HG03095 (cell line): ENCODE data around the gene ALK.

ENCODE experiments used
- ATAC-seq: cut with Tn5 transposase; IDR thresholded peaks from one replicate; pipeline ENCODE4 v1.9.1; 2021; ENCODE audit warnings: moderate library complexity; ENCODE audit not compliant: unreplicated experiment

ALK gene

DNA sequence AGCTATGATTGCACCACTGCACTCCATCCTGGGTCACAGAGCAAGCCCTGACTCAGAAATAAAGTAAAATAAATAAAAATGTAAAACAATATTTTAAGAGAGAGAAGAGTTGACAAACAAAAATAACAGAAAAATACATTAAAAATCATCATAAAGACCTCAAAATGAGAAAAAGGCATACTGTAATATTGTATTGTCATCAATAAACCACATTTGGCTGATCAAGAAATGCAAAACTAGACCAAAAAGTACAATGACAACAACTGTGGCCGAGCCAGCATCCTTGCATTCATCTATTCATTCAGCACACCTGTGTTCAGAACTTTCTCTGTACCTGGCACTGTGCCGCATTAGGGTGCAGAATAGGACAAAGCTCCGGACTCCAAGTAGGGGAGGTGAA, 121.8 kb downstream of the ALK start:
- ATAC-seq = no peak

DNA sequence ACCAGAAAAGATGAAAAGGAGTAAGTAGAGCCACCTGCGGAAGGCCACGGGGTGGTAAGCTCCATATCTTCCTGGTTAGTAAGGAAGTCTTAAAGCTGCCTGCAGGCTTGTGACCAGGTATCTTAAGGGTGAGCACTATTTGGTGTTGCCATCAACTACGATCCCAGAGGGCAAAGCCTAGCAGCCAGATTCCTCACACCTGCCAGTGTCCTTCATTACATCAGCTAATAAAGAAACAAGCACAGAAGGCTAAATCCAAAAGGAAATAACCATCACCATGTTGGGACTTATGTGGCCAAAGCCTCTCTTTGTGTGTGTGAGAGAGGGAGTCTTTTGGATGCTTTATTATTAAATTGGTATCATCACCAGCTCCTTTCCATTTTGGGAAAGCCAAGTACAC, 123.5 kb downstream of the ALK start:
- no peak for ATAC-seq

DNA sequence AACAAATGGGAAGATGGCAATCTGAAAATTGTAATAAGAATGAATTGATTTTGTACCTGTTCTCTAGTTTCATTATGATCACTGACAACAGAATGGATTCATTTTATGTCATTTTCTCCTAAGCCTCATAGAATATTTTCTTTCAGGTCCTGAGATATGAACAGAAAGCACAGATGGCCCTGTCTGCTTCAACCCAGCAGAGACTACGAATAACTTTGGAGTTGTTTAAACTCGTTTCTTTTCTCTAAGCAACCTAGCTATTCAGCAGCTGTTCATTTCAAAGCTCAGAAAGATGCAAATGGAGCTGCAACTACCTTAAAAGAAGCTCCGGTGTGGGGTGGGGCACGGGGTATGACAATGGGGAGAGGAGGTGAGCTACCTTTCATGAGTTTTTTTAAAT, 124.9 kb downstream of the ALK start:
- ATAC-seq = no peak

DNA sequence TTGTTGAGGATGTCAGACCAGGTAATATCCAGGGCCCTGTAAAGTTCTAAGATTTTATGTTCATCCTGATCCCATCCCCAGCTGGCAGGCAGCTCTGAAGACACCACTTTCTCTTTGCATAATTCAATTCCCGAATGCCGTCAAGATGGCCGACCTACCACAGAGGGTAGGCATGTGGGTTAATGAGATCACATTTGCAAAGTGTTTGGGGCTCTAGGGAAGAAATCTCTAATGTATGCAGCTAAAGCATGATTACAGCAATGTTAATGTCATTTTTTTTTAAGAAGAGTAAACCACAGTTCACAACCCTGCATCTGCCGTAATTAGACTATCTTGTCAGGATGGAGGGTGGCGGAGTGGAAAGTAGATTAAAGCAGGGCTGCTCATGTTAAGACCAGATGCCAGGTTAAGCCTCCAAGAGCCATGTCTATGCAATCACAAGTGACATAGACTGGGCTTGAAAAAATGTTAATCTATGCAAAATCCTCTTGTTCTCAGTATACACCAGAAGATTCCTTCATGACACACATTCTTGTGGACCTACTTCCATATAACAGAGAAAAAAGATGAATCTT, 131.4 kb downstream of the ALK start:
- ATAC-seq = no peak

DNA sequence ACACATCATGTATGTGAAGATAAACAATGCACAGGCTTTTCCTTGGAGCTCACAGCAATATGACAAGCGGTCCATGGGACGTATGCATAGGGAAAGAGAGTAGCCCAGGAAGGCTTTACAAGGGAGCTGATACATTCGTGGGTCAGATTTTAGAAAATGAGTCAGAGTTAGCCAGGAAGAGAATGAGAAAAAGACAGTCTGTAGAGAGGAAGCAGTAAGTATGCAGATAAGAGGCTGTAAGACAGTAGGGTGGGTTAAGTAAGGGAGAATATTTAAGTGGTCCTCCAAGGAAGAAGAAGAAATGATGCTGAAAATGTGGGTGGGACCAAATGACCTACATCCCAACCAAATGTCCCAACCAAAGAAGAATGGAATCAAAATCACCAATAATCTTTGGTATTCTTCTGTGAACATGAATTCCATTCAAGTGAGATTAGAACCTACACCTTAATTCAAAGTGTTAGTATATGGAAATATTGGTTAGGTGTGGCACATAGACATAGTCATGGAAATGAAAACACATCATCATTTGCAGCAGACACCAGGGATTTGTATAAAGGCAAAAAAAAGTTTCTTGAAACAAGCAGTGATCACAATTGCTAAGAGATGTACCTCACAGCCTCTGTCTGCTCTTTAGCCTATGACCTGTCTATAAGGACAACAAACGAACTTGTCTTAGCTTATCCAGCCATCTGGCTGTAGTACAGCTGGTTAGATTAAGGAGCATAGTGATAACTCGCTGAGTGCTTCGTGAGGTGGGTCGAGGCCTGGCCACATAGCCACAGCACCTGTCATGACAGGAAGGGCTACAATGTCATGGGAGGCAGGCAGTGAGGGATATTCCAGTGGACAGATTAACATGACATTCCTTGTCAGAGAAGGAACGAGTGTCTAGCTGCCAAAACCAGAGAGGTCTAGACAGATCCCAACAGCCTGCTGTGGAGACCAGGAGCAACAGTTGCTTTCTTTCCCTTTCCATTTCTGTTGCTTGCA, 133.6 kb downstream of the ALK start:
- no peak for ATAC-seq

DNA sequence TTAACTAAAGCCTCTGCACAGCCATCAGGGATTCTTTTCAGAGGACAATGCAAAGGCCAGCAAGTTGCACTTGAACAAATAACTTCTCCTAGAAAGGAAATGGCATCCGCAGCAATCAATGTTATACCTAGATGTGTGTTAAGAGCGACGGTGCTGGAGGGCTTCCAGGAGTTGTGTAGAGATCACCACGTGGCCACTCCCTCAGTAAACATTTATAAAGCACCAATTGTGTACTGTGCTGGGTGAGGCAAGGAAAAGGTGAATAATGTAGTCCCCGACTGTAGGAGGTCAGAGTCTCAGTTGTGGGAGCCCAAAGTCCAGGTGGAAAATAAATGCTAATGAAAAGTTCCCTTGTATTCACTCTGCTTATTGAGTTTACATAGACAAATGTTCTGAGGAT, 135.0 kb downstream of the ALK start:
- ATAC-seq = no peak

DNA sequence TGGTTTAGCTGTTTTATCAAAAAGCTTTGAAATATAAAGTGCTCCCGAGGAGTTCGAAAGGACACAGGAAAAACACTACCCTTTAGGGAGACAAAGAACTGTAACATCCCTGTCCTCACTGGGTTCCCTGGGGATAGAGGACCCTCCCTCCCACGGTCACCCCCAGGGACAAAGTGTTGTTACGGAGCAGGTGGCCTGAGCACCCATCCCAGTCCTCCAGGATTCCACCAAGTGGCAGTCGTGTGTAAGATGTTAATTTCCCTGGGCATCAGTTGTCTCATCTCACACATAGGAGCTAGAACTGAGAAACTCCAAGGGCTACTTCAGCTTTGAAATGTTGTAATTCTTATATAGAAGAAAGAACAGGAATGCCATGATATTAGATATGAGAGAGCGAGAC, 137.7 kb downstream of the ALK start:
- no peak for ATAC-seq

DNA sequence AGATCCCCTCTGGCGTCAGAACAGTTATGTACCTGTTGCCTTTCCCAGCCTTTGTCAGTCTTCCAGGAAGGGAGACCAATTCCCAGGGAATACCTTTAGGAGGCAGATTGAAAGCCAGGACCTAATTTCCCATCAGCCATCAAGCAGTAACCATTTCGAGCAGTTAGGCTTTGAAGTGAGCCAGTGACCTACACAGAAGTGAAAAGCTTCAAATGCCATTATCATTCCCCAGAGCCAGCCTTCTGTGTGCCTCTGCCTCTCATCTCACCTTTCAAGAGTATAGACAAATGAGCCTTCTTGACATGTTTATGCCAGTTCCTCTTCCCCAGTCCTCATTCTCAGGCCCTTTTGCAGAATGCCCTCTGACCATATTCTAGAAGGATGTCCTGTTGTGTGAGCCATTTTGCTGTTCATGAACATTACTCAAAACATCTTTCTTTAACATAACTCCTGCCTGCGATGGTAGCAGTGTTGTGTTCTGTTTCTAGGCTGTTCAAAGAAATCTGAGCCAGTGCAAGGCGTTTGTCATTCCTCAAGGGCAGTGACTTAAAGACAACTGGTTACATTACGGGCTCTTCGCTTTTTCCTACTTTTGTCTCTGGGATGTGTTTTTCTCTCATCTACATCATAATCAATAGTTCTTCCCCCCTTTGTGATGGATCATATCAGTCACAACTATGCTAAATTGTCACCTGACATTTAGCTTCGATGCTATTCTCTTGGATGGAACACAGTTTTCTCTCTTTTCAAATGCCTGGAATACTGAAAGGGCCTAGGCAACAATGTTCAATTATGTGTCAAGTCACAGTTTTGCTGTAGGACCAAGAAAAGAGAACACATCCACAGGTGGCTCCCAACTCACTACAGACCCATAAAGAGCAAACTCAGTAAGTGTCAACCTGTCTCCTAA, 138.6 kb downstream of the ALK start:
- ATAC-seq = no peak

DNA sequence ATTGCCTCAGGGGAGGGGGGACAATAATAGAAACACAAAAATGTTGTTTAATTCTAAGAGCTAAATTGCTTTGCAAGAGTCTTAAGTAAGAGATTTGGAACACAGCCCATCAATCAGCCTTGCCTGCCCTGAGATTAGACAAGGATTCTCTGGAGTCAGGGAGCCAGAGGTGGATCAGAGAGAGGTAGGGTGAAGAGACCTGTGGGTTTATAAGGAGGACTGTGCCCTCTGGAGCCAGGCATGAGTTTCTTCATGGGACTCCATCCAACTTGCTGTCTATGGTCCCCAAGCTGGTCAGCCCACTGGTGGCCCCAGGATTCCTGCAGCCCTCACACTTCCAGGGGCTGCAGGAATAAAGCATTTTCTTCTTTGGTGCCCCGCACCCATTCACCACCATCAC, 139.3 kb downstream of the ALK start:
- ATAC-seq = no peak

DNA sequence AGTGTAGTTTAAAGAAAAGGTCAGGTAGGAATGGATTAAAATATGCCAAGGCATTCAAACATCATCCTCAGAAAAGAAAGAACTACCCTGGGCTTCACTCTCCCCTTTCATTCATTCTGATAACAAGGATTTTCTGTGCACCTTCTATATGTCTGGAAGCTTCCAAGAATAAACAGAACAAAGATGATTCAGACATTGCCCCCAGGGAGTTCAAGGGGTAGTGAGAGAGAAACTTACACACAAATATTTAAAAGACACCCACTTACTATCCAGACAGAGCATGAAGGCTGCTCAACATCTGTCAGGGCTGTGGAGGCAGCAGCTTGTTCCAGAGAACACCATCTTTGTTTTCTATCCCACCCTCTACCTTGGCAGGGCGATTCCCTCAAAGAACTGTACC, 140.5 kb downstream of the ALK start:
- no peak for ATAC-seq

DNA sequence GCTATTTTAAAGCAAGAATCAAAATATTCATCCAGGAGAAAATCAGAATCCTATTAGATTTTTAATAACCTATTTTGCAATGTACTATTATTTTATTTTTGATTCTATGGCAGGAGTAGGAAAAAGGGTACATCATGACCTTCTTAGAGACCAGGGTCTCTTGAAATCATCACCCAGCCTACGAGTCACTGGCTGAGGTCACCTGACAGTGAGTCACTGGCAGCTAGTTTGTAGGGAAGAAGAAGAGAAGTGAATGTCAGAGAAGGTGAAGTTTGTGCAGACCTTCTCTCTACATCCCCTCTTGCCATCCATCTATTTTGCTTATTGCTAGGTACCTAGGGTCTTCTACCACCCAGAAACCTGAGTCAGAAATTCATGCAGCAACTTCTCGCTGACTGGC, 144.2 kb downstream of the ALK start:
- ATAC-seq = no peak

DNA sequence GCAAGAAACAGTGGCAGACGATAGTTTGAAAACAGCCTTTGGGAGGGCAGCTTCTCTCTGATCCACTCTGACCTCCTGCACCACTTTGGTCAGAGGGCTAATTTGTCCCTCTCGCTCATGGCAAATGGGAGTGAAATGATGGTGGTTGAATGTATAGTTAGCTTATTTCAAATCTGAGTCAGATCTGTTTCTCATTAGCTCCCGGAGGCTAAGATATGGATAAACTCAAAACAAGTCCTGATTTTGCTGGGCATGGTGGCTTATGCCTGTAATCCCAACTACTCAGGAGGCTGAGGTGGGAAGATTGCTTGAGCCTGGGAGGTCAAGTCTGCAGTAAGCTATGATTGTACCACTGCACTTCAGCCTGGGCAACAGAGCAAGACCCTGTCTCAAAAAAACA, 145.0 kb downstream of the ALK start:
- ATAC-seq = no peak

DNA sequence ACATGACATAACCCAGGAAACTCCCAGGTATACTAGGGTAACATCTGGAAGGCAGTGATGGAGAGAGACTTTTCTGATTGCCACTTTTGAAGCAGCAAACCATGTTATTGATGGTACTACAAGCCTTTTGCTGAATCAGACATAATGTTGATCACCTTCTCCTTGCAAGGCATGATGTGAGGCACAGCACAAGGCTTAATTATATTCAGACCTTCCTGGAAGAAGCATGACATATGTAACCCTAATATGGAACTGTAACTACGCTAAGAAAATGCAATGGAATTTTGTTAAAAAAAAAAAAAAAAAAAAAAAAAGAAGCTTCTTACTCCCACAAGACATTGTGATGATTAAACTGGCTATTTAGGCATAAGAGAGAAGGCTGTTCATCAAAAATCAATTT, 145.4 kb downstream of the ALK start:
- ATAC-seq = no peak

DNA sequence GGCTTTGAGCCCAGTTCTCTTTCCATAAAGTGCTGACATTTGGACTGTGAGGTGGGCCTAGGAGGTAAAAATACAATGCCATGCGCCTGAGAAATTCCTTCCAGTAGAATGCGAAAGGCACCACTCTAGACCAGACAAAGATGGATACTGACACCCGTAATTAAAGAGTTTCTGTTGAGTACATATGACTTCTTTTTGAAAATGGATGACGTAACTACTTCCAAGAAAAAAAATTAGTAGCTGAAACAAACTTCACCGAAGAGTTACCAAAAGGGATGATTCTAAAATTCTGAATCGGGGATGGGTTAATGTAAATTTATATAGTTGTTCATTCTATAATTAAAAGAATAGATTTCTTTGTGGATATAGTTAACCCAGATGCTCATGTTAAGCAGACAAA, 146.8 kb downstream of the ALK start:
- no peak for ATAC-seq

DNA sequence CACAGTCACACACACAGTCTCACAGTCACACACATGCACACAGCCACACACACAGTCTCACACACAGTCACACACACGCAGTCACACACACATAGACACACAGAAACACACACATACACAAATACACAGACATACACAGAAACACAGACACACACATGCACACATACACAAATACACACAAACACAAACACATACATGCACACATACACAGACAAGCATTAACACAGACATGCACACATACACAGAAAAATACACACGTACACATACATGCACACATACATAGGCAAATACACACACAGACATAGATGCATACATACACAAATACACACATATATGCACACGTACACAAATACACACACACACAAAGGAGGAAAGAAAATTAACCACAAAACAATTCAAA, 150.5 kb downstream of the ALK start:
- no peak for ATAC-seq

DNA sequence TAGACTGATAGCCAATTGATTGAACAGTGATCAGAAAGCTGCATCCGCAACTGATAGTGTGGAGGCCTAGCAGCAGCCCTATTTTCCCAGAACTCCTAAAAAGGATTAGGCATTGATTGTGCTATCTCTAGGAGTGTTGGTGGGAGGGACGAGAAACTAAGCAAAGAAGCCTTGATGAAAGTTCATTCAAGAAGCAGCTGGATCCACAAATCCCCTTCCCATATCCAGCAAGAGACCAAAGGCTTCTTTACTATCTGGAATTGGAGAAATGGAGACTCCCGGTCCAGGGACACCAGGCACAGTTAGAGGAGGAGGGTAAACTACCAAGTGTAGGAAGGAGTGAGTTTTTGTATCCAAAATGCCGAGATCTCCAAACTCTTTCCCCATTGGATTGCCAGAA, 151.5 kb downstream of the ALK start:
- no peak for ATAC-seq

DNA sequence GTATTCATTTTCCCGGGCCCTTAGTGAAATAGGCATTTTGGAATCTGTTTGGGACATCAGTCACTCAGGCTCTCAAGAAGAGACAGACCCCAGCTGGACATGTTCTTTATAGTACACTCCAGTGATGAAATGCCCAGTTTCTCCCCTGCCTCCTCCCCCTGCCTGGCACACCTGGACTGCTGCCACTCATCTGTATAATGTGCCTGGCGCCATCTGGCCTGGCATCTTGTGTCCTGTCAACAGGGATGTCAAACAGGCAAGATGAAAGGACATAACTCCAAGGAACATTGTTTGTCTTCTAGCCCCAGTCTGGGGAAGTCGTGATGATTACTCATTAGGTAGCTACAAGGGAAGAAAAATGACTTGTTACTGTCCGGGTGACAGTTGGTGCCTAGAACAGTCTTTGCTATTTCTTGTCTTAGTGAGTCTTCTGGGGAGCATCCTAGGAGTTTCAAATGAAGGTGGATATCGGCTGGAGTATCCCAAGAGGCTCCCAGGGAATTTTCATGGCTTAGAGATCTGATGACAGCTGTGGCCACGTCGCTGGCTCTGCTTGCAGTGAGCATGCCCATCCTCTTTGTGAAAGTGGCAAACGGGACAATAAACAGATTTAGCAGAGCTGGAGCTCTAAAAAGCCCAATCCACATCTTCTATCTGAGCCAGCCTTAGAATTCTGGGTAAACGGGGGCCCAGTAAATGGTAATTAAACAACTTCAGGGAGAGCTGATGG, 153.6 kb downstream of the ALK start:
- no peak for ATAC-seq

DNA sequence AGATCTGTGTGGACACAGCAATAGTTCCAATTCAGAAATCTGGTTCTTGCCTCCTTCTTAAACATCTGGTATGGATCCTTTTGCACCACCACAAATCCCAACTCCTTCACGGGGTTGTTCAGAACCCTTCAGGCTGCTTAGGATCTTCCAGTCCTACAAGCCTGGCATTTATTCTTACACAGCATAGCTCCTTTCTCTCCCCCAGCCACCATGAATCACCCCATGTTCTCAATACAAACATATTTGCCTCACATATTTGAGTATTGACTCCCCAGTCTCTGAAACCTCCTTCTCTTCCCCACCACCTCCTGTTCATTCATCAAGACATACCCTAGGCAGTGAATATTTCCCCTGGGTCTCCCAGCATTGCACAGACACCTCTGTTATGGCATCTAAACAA, 155.2 kb downstream of the ALK start:
- ATAC-seq = no peak

DNA sequence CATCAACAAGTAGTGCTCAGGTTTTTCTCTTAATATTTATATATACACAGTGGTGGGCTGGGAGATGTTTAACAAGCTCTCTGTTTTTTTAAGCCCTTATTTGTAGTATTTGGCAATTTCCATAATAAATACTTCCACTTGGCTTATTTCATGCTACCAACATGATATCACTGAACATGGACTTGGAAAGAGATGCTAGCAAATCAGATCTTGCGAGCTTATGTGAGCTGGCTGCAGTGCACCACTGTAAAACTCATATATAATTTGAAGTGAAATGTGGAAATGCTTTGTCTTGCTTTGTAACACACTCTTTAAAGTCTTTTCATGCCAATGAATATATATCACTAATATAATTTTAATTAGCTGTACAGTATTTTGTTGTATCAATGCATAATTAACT, 155.7 kb downstream of the ALK start:
- ATAC-seq = no peak

DNA sequence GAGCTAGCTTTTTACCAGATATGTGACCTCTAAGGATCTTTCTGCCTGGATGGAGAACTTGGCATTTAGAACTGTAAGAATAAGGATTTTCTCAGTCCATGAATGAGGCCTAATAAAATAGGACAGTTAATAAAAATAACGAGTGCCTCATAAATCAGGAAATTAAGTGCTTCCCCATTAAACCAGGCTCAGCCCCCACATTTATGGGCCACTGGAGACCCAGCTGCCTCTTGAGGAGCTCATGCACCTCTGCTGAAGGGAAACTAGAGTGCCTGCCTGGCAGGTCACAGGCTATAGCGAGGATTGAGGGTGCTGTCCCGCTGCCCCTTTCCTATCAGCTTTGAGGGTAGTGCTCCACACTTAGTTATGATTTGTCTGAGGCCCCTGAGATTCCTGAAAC, 158.0 kb downstream of the ALK start:
- ATAC-seq = no peak

DNA sequence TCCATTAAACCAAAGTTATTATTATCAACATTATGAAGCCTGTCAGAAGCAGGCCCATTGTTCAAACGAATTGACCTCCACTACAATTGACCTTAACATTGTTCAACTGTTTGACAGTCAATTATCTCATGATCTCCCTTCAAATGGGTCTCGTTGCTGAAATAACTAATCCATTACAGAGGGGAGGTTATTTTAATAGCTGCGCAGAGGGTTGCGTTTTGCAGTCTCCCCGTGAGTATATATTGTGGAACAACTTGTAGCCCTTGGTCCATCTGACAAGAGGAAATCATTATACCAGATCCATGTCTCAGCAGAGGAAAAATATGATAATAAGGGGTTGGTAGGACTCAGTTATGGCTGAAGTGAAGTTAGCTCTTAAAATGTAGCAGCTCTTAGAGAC, 159.1 kb downstream of the ALK start:
- ATAC-seq = no peak
